Endothelial cell of umbilical vein (primary cell): ENCODE results near the gene PERM1. TPM values are rescaled to one million over a fixed set of nuclear protein-coding genes. Genes with fewer than 3 reads are reported as not detected.

Experiments used
- BruUV-seq: library from RNA; stranded (reverse); fragments of 400-500 nt; replicated peaks from 2 replicates; lab custom pipeline; 2021; lab: Mats Ljungman, UMichigan
- CTCF ChIA-PET: fragments of 300-600, 350-600 bp; sonication (Branson Sonifier 250); formaldehyde crosslinking; loops from one replicate; lab custom pipeline; 2021; ENCODE audit warnings: antibody characterized with exemption, inconsistent platforms; lab: Charles Lee
- POLR2A ChIA-PET: fragments of 300-600, 350-600 bp; sonication (Branson Sonifier 250); formaldehyde crosslinking; loops from one replicate; lab custom pipeline; 2021; ENCODE audit warnings: antibody characterized with exemption, inconsistent platforms; lab: Charles Lee
- DNase-seq: peaks from one replicate; pipeline ENCODE4 v3.0.0-alpha.2; 2011; ENCODE audit warnings: low read depth, low spot score
- FAIRE-seq: peaks from 2 replicates; lab custom pipeline; 2011; peaks lifted over from hg19 to GRCh38; lab: Jason Lieb, UNC
- H2AFZ ChIP-seq: 2 replicates; pipeline ENCODE4 v1.6.0; 2012; ENCODE audit warnings: low read depth, low read length, control low read depth, inconsistent platforms
- H3K27ac ChIP-seq: 2 replicates; pipeline ENCODE4 v1.5.1; 2011; ENCODE audit warnings: low read depth, mild to moderate bottlenecking, control low read depth, low read length, moderate library complexity; ENCODE audit not compliant: insufficient read depth
- H3K27me3 ChIP-seq, 2 experiments: 2 replicates each; pipeline versions ENCODE4 v1.6.0 to v1.6.1; 2011; ENCODE audit warnings: low read length in 2 of 2, mixed read lengths in 1 of 2; ENCODE audit not compliant: control insufficient read depth in 2 of 2, insufficient read depth in 2 of 2
- H3K36me3 ChIP-seq, 2 experiments: 2 replicates in 1 of 2; 3 replicates in 1 of 2; pipeline ENCODE4 v1.5.1; 2011; ENCODE audit warnings: low read length in 2 of 2, mild to moderate bottlenecking in 1 of 2, moderate library complexity in 1 of 2; ENCODE audit not compliant: control insufficient read depth in 2 of 2, insufficient read depth in 2 of 2; ENCODE audit errors: extremely low read depth in 1 of 2
- H3K4me1 ChIP-seq: 3 replicates; pipeline ENCODE4 v1.5.1; 2011; ENCODE audit warnings: mild to moderate bottlenecking, low read length; ENCODE audit not compliant: control insufficient read depth, insufficient read depth; ENCODE audit errors: extremely low read depth
- H3K4me2 ChIP-seq: 2 replicates; pipeline ENCODE4 v1.6.1; 2011; ENCODE audit warnings: low read length, control low read depth, mixed read lengths; ENCODE audit not compliant: insufficient read depth
- H3K4me3 ChIP-seq, 3 experiments: fragments of 200-600 bp in 1 of 3; sonication (generic), shearing (Covaris generic) in 1 of 3; replicated peaks in 1 of 3; 2 replicates each; pipeline ENCODE4 v1.5.1; 2011 to 2016; ENCODE audit warnings: control low read depth in 3 of 3, low read length in 3 of 3, mild to moderate bottlenecking in 2 of 3, inconsistent platforms in 1 of 3, low read depth in 1 of 3, moderate library complexity in 1 of 3; ENCODE audit not compliant: insufficient read depth in 1 of 3
- H3K79me2 ChIP-seq: 2 replicates; pipeline ENCODE4 v1.6.0; 2012; ENCODE audit warnings: low read length, inconsistent platforms; ENCODE audit not compliant: control insufficient read depth, insufficient read depth
- H3K9ac ChIP-seq: replicated peaks from 2 replicates; pipeline ENCODE3; 2011; ENCODE audit warnings: low read length, control low read depth; ENCODE audit not compliant: insufficient read depth; ENCODE audit errors: extremely low read depth
- H3K9me1 ChIP-seq: replicated peaks from 3 replicates; pipeline ENCODE4 v1.6.0; 2011; ENCODE audit warnings: mild to moderate bottlenecking, low read length; ENCODE audit not compliant: control insufficient read depth, insufficient read depth; ENCODE audit errors: extremely low read depth
- H3K9me3 ChIP-seq: replicated peaks from 2 replicates; pipeline ENCODE4 v1.5.1; 2012; ENCODE audit warnings: low read length, inconsistent platforms; ENCODE audit not compliant: control insufficient read depth, insufficient read depth
- H4K20me1 ChIP-seq: replicated peaks from 2 replicates; pipeline ENCODE3; 2011; ENCODE audit warnings: mild to moderate bottlenecking, low read length; ENCODE audit not compliant: control insufficient read depth, insufficient read depth; ENCODE audit errors: extremely low read depth
- CTCF ChIP-seq, 2 donors: IDR thresholded peaks; 1 replicate in 1 of 2; 2 replicates in 1 of 2; pipeline ENCODE4 v1.5.1; 2011; ENCODE audit warnings: low read length in 2 of 2, mild to moderate bottlenecking in 2 of 2, moderate library complexity in 2 of 2, control low read depth in 1 of 2, inconsistent platforms in 1 of 2, low read depth in 1 of 2; ENCODE audit not compliant: insufficient read depth in 1 of 2; ENCODE audit errors: extremely low read depth in 1 of 2
- GATA2 ChIP-seq: IDR thresholded peaks from 2 replicates; pipeline ENCODE4 v1.7.0; 2011; ENCODE audit warnings: low read depth, mild to moderate bottlenecking, moderate library complexity, mixed read lengths, low read length; ENCODE audit not compliant: insufficient read length, insufficient read depth
- JUN ChIP-seq: IDR thresholded peaks from 2 replicates; pipeline ENCODE4 v1.6.1; 2011; ENCODE audit warnings: borderline replicate concordance, low read depth; ENCODE audit not compliant: insufficient read length, insufficient read depth
- MAX ChIP-seq: IDR thresholded peaks from 2 replicates; pipeline ENCODE4 v1.6.1; 2011; ENCODE audit not compliant: insufficient read depth, insufficient read length
- dilution Hi-C: fragments of 300-500 bp; cut with MboI; formaldehyde crosslinking; loops from one replicate; pipeline ENCODE4 v1.15.0; 2019; ENCODE audit warnings: low sequenced_read_pairs; ENCODE audit not compliant: extremely low pct_ligation_motif_present
- intact Hi-C: fragments of 100-400 bp; cut with micrococcal nuclease; formaldehyde crosslinking; loops from one replicate; pipeline ENCODE4 v1.10.0; 2022
- polyA plus RNA-seq, 4 experiments: library from polyadenylated mRNA; depleted of rRNA in 3 of 4; stranded (reverse) in 3 of 4; unstranded in 1 of 4; fragments of >200 nt; gene quantifications; 2 replicates each; pipeline versions ENCODE4 v1.2.1 to v1.2.3, GENCODE V29; 2011 to 2012; ENCODE audit warnings: missing spikeins in 1 of 4
- total RNA-seq: library from RNA; stranded (reverse); gene quantifications from 2 replicates; pipeline ENCODE4 v1.2.3, GENCODE V29; 2021

The PERM1 gene
- total and polyA plus RNA-seq, 2 donors (not counting 3 experiments of a cell fraction or from before 2014, with no cell fraction given), result not detected

GRCh38 chr1:938711-939489 lies 43.0 kb downstream of the PERM1 start:
- Histone ChIP-seq H2AFZ (no peak overlapping the region), H3K27ac (no peak overlapping the region), H3K79me2 (no peaks in the 10 kb centered on the region), H3K27me3 (peaks cover 18 to 42% of the 10 kb centered on the region in 2 experiments), H3K9ac (no peak overlapping the region), H3K9me1 (no peaks in the 10 kb centered on the region), H3K36me3 (no peaks in the 10 kb centered on the region), H3K4me3 (no peak overlapping the region), H3K4me2 (no peak overlapping the region), H3K4me1 (peaks cover 12% of the 10 kb centered on the region), H4K20me1 (no peaks in the 10 kb centered on the region), H3K9me3 (no peaks in the 10 kb centered on the region)
- DNase-seq, result no peak
- TF ChIP-seq JUN, result no peak
- no peak for TF ChIP-seq MAX
- no peak for FAIRE-seq
- intact Hi-C loops, result loop anchor here (1.0 kb wide), 1 partner anchor 35 kb away; no protein-coding TSS in a partner anchor
- CTCF ChIA-PET, result interaction anchor here (0.5 to 3.0 kb wide), 9 partner anchors 10 to 582 kb away, joined by 3 to 13 read pairs (median 4); partner anchors contain the start of gene SAMD11
- no TSS peak for BruUV-seq
- POLR2A ChIA-PET, result no interaction called here
- dilution Hi-C loops, result no loop called here

- intact Hi-C loops (loop anchor here (1.0 kb wide), 1 partner anchor 34 kb away; no protein-coding TSS in a partner anchor), dilution Hi-C loops (no loop called here)
- H3K79me2 ChIP-seq, result no peaks in the 10 kb centered on the region
- no peaks in the 10 kb centered on the region for H3K36me3 ChIP-seq
- peaks cover 21 to 41% of the 10 kb centered on the region in 2 experiments for H3K27me3 ChIP-seq
- H4K20me1 ChIP-seq, result no peaks in the 10 kb centered on the region
- FAIRE-seq, result no peak
- H3K9me1 ChIP-seq, result no peaks in the 10 kb centered on the region
- peaks cover 12% of the 10 kb centered on the region for H3K4me1 ChIP-seq
- TF ChIP-seq CTCF (IDR thresholded peaks at IDR 0.05; ENCODE audit: extremely low read depth in 1 of 2, insufficient read depth in 1 of 2, low read depth in 1 of 2, low read length in 2 of 2) (peak; percentile 28 to 57), GATA2 (no peak)
- no peak for DNase-seq
- no peak overlapping the region for H3K9ac ChIP-seq
- H3K4me3 ChIP-seq, result no peak overlapping the region
- BruUV-seq, result no TSS peak
- H3K9me3 ChIP-seq, result no peaks in the 10 kb centered on the region
- no peak overlapping the region for H2AFZ ChIP-seq
- no peak overlapping the region for H3K4me2 ChIP-seq
- H3K27ac ChIP-seq, result no peak overlapping the region
- ChIA-PET CTCF (interaction anchor here (0.5 to 3.0 kb wide), 8 partner anchors 9 to 583 kb away, joined by 3 to 13 read pairs (median 4); partner anchors contain the start of gene SAMD11), POLR2A (no interaction called here)
Observed at GRCh38 chr1:938088-938683, 43.7 kb downstream of the PERM1 start.
